Esophagus muscularis mucosa (tissue), 3 donors: Measurements from ENCODE around the gene PLAU.

ENCODE experiments used
- POLR2A ChIP-seq: fragments of 450-650 bp; IDR thresholded peaks from one replicate; pipeline ENCODE4 v1.6.1; 2017; ENCODE audit warnings: antibody characterized with exemption, moderate library complexity, mild to moderate bottlenecking, low read depth
- POLR2AphosphoS5 ChIP-seq, 2 donors: sonication (generic); formaldehyde crosslinking; IDR thresholded peaks; one replicate each; pipeline ENCODE4 v1.6.1; 2017; ENCODE audit warnings: antibody characterized with exemption in 2 of 2
- TF ChIP-seq, protein P1 (sequence below), 3 experiments: fragments of 200-600 bp in 2 of 3; fragments of 450-650 bp in 1 of 3; sonication (generic) in 2 of 3; IDR thresholded peaks; one replicate each; pipeline ENCODE4 v1.5.1; 2017 to 2019; ENCODE audit warnings: antibody characterized with exemption in 3 of 3, mild to moderate bottlenecking in 2 of 3, moderate library complexity in 1 of 3

DNA sequence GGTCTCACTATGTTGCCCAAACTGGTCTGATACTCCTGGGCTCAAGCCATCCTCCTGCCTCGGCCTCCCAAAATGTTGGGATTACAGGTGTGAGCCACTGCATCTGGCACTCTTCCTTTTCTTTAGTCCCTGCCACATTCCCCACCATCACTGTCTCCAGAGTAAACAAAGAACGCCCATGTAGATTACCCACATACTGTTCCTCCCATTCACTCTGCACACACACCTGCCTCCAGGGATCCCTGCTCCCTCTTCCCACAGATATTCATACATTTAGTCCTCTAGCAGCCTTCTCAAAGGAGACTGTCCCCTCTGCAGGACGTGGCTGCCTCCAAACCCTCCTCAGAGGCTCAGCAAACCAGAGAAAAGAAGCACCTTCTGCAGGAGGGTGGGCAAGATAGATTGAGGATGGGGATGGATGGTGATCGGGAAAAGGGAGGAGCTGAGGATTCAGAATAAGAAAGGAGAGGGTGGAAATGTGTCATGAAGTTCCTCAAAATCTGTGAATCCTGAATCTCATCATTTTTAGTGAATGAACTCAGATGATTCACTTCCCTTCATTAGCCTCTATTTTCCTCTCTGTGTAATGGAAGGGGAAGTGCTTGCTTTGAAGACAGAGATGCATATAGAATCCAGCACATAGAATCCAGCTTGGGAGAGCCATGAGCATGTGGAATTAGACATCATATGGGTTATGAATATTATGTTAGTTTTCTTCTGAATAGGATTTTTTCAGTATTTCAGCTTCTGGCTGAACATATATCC, 5.5 kb upstream of the PLAU start:
- TF ChIP-seq POLR2A (no peak), POLR2AphosphoS5 (IDR thresholded peaks at IDR 0.05) (no peak)
- TF ChIP-seq, protein P1, sequence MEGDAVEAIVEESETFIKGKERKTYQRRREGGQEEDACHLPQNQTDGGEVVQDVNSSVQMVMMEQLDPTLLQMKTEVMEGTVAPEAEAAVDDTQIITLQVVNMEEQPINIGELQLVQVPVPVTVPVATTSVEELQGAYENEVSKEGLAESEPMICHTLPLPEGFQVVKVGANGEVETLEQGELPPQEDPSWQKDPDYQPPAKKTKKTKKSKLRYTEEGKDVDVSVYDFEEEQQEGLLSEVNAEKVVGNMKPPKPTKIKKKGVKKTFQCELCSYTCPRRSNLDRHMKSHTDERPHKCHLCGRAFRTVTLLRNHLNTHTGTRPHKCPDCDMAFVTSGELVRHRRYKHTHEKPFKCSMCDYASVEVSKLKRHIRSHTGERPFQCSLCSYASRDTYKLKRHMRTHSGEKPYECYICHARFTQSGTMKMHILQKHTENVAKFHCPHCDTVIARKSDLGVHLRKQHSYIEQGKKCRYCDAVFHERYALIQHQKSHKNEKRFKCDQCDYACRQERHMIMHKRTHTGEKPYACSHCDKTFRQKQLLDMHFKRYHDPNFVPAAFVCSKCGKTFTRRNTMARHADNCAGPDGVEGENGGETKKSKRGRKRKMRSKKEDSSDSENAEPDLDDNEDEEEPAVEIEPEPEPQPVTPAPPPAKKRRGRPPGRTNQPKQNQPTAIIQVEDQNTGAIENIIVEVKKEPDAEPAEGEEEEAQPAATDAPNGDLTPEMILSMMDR (IDR thresholded peaks at IDR 0.05), result no peak
